ENCODE measurements around the gene CCDC102A.

DNA sequence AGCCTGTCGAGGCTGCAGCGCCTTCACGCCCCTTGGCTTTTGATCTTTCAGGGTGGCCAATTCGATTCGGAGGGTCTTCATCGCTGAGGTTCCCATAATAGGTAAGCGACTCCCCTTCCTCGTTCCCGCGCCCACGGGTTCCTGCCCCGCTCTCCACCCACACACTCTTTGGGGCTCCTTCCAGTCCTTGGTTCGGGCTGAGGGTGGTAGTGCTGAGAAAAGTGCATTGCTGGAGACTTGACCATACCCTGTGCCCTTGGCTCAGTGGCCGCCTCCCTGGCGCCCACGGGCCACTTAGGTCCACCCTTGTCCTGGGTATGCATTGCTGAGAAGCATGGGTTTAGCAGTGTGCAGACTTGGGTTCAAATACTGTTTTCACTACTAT lies 73.4 kb downstream of the CCDC102A start:
- TF ChIP-seq, protein P1, sequence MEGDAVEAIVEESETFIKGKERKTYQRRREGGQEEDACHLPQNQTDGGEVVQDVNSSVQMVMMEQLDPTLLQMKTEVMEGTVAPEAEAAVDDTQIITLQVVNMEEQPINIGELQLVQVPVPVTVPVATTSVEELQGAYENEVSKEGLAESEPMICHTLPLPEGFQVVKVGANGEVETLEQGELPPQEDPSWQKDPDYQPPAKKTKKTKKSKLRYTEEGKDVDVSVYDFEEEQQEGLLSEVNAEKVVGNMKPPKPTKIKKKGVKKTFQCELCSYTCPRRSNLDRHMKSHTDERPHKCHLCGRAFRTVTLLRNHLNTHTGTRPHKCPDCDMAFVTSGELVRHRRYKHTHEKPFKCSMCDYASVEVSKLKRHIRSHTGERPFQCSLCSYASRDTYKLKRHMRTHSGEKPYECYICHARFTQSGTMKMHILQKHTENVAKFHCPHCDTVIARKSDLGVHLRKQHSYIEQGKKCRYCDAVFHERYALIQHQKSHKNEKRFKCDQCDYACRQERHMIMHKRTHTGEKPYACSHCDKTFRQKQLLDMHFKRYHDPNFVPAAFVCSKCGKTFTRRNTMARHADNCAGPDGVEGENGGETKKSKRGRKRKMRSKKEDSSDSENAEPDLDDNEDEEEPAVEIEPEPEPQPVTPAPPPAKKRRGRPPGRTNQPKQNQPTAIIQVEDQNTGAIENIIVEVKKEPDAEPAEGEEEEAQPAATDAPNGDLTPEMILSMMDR (conservative IDR thresholded peaks at IDR 0.05 in 1 of 2, IDR thresholded peaks at IDR 0.05 in 1 of 2; ENCODE audit: extremely low read depth in 1 of 2, insufficient read depth in 1 of 2, low read depth in 1 of 2, low read length in 2 of 2) = no peak
- TF ChIP-seq EZH2 (IDR thresholded peaks at IDR 0.05; ENCODE audit: borderline replicate concordance, low read length) = no peak

Data from mammary epithelial cell (primary cell).